GM23338 (cell line): ENCODE results near the gene SFTPD. TPM values are rescaled to one million over a fixed set of nuclear protein-coding genes. Genes with fewer than 3 reads are reported as not detected.

Source experiments
- ATAC-seq: fragments of 200-7000 bp; cut with Tn5 transposase; 3 replicates; pipeline ENCODE4 v1.9.1; 2020
- DNase-seq: peaks from one replicate; pipeline ENCODE4 v3.0.0-alpha.2; 2015; ENCODE audit warnings: low spot score
- H2AFZ ChIP-seq: fragments of 200-600 bp; sonication (generic); 2 replicates; pipeline ENCODE4 v1.8.0; 2016; ENCODE audit warnings: antibody characterized with exemption, mild to moderate bottlenecking, moderate library complexity
- H3F3A ChIP-seq: fragments of 200-600 bp; sonication (generic); replicated peaks from 2 replicates; pipeline ENCODE4 v1.8.0; 2017; ENCODE audit warnings: antibody characterized with exemption, mixed run types, low read depth
- H3K27ac ChIP-seq: fragments of 200-600 bp; sonication (generic); 2 replicates; pipeline ENCODE4 v1.6.1; 2016; ENCODE audit warnings: low read depth
- H3K27me3 ChIP-seq: fragments of 200-600 bp; sonication (generic); 2 replicates; pipeline ENCODE4 v1.8.0; 2016; ENCODE audit warnings: mild to moderate bottlenecking, mixed run types, moderate library complexity; ENCODE audit not compliant: insufficient read depth
- H3K36me3 ChIP-seq: fragments of 200-600 bp; sonication (generic); 2 replicates; pipeline ENCODE4 v1.8.0; 2016; ENCODE audit warnings: mild to moderate bottlenecking; ENCODE audit not compliant: insufficient read depth
- H3K4me1 ChIP-seq: fragments of 200-600 bp; sonication (generic); 2 replicates; pipeline ENCODE4 v1.8.0; 2016; ENCODE audit warnings: mild to moderate bottlenecking, moderate library complexity; ENCODE audit not compliant: insufficient read depth
- H3K4me2 ChIP-seq: fragments of 200-600 bp; sonication (generic); 2 replicates; pipeline ENCODE4 v1.7.1; 2017; ENCODE audit warnings: mixed run types
- H3K4me3 ChIP-seq: fragments of 200-600 bp; sonication (generic); 2 replicates; pipeline ENCODE4 v1.6.1; 2016; ENCODE audit warnings: mixed run types
- H3K79me2 ChIP-seq: fragments of 200-600 bp; sonication (generic); replicated peaks from 2 replicates; pipeline ENCODE4 v1.8.0; 2017; ENCODE audit warnings: mild to moderate bottlenecking; ENCODE audit not compliant: insufficient read depth
- H3K9me2 ChIP-seq: fragments of 200-600 bp; sonication (generic); 2 replicates; pipeline ENCODE4 v1.8.0; 2017; ENCODE audit not compliant: insufficient read depth
- H4K20me1 ChIP-seq: fragments of 200-600 bp; sonication (generic); replicated peaks from 2 replicates; pipeline ENCODE4 v1.8.0; 2017; ENCODE audit warnings: mild to moderate bottlenecking; ENCODE audit not compliant: insufficient read depth
- H3K27ac Mint-ChIP-seq: 2 replicates; pipeline ENCODE4 v1.8.0; 2020; ENCODE audit warnings: inconsistent platforms, mild to moderate bottlenecking, moderate library complexity, mixed read lengths
- H3K27me3 Mint-ChIP-seq: 3 replicates; pipeline ENCODE4 v1.8.0; 2022; ENCODE audit warnings: low read depth, mild to moderate bottlenecking, moderate library complexity, mixed read lengths, inconsistent platforms; ENCODE audit not compliant: insufficient read depth, poor library complexity
- H3K36me3 Mint-ChIP-seq: 3 replicates; pipeline ENCODE4 v1.8.0; 2021; ENCODE audit warnings: low read depth, mild to moderate bottlenecking, inconsistent platforms, moderate library complexity, mixed read lengths
- H3K4me1 Mint-ChIP-seq: 3 replicates; pipeline ENCODE4 v1.8.0; 2020; ENCODE audit warnings: mild to moderate bottlenecking, inconsistent platforms, mixed read lengths
- H3K4me3 Mint-ChIP-seq: 3 replicates; pipeline ENCODE4 v1.8.0; 2021; ENCODE audit warnings: moderate library complexity, mild to moderate bottlenecking, inconsistent platforms, mixed read lengths
- H3K9me3 Mint-ChIP-seq: 3 replicates; pipeline ENCODE4 v1.8.0; 2020; ENCODE audit warnings: moderate library complexity, mild to moderate bottlenecking, inconsistent platforms, mixed read lengths
- ETS1 ChIP-seq: IDR thresholded peaks from 2 replicates; pipeline ENCODE4 v1.6.1; 2016; ENCODE audit warnings: antibody characterized with exemption
- JUNB ChIP-seq: IDR thresholded peaks from one replicate; pipeline ENCODE4 v1.6.1; 2016; ENCODE audit warnings: antibody characterized with exemption; ENCODE audit not compliant: unreplicated experiment
- POLR2AphosphoS5 ChIP-seq: IDR thresholded peaks from 2 replicates; pipeline ENCODE4 v1.6.1; 2016; ENCODE audit warnings: antibody characterized with exemption, low read depth
- ZNF114 ChIP-seq: fragments of 250-450 bp; sonication (Bioruptor Pico); IDR thresholded peaks from 2 replicates; pipeline ENCODE4 v1.5.0; 2020; ENCODE audit warnings: mild to moderate bottlenecking, moderate library complexity
- polyA plus RNA-seq: library from polyadenylated mRNA; unstranded; fragments of >200 nt; fragmentation: Nextera tagmentation; extraction: Ambion mirVana; gene quantifications from 2 replicates; pipeline ENCODE4 v1.2.1, GENCODE V29; 2016
- total RNA-seq: library from RNA; depleted of rRNA; stranded (reverse); fragments of >200 nt; shearing (Covaris generic); gene quantifications from 2 replicates; pipeline ENCODE4 v1.2.3, GENCODE V29; 2014
- TF ChIP-seq, protein P1 (sequence below): fragments of 250-450 bp; sonication (Bioruptor Pico); IDR thresholded peaks from 2 replicates; pipeline ENCODE4 v1.5.0; 2020; ENCODE audit warnings: mild to moderate bottlenecking, moderate library complexity

Gene SFTPD
- total and polyA plus RNA-seq, 2 experiments from 2014 or later = not detected

GRCh38 chr10:79995979-79996634 lies 47.2 kb upstream of the SFTPD start:
- Histone ChIP-seq H2AFZ (peak overlapping the region; percentile 14; the same call in 1 of the 2 replicates), H3F3A (no peaks in the 10 kb centered on the region), H3K4me3 (no peak overlapping the region), H3K27me3 (no peaks in the 10 kb centered on the region), H3K9me2 (no peaks in the 10 kb centered on the region), H3K4me1 (no peaks in the 10 kb centered on the region), H3K79me2 (no peaks in the 10 kb centered on the region), H3K4me2 (no peak overlapping the region), H3K36me3 (no peaks in the 10 kb centered on the region), H4K20me1 (no peaks in the 10 kb centered on the region; the same call in 1 of the 2 replicates), H3K27ac (no peak overlapping the region)
- TF ChIP-seq POLR2AphosphoS5 (no peak), ETS1 (no peak), JUNB (no peak), ZNF114 (CRISPR knock-in tag) (no peak)
- TF ChIP-seq, protein P1, sequence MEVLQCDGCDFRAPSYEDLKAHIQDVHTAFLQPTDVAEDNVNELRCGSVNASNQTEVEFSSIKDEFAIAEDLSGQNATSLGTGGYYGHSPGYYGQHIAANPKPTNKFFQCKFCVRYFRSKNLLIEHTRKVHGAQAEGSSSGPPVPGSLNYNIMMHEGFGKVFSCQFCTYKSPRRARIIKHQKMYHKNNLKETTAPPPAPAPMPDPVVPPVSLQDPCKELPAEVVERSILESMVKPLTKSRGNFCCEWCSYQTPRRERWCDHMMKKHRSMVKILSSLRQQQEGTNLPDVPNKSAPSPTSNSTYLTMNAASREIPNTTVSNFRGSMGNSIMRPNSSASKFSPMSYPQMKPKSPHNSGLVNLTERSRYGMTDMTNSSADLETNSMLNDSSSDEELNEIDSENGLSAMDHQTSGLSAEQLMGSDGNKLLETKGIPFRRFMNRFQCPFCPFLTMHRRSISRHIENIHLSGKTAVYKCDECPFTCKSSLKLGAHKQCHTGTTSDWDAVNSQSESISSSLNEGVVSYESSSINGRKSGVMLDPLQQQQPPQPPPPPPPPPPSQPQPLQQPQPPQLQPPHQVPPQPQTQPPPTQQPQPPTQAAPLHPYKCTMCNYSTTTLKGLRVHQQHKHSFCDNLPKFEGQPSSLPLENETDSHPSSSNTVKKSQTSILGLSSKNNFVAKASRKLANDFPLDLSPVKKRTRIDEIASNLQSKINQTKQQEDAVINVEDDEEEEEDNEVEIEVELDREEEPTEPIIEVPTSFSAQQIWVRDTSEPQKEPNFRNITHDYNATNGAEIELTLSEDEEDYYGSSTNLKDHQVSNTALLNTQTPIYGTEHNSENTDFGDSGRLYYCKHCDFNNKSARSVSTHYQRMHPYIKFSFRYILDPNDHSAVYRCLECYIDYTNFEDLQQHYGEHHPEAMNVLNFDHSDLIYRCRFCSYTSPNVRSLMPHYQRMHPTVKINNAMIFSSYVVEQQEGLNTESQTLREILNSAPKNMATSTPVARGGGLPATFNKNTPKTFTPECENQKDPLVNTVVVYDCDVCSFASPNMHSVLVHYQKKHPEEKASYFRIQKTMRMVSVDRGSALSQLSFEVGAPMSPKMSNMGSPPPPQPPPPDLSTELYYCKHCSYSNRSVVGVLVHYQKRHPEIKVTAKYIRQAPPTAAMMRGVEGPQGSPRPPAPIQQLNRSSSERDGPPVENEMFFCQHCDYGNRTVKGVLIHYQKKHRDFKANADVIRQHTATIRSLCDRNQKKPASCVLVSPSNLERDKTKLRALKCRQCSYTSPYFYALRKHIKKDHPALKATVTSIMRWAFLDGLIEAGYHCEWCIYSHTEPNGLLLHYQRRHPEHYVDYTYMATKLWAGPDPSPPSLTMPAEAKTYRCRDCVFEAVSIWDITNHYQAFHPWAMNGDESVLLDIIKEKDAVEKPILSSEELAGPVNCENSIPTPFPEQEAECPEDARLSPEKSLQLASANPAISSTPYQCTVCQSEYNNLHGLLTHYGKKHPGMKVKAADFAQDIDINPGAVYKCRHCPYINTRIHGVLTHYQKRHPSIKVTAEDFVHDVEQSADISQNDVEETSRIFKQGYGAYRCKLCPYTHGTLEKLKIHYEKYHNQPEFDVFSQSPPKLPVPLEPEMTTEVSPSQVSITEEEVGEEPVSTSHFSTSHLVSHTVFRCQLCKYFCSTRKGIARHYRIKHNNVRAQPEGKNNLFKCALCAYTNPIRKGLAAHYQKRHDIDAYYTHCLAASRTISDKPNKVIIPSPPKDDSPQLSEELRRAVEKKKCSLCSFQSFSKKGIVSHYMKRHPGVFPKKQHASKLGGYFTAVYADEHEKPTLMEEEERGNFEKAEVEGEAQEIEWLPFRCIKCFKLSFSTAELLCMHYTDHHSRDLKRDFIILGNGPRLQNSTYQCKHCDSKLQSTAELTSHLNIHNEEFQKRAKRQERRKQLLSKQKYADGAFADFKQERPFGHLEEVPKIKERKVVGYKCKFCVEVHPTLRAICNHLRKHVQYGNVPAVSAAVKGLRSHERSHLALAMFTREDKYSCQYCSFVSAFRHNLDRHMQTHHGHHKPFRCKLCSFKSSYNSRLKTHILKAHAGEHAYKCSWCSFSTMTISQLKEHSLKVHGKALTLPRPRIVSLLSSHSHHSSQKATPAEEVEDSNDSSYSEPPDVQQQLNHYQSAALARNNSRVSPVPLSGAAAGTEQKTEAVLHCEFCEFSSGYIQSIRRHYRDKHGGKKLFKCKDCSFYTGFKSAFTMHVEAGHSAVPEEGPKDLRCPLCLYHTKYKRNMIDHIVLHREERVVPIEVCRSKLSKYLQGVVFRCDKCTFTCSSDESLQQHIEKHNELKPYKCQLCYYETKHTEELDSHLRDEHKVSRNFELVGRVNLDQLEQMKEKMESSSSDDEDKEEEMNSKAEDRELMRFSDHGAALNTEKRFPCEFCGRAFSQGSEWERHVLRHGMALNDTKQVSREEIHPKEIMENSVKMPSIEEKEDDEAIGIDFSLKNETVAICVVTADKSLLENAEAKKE (CRISPR knock-in tag) = no peak
- Mint-ChIP-seq H3K4me1 (peaks cover 3% of the 10 kb centered on the region; the same call in 2 of the 3 replicates), H3K27ac (no peak overlapping the region), H3K9me3 (no peaks in the 10 kb centered on the region), H3K27me3 (peaks cover 2% of the 10 kb centered on the region), H3K4me3 (no peak overlapping the region), H3K36me3 (no peaks in the 10 kb centered on the region)
- no peak for ATAC-seq
- no peak for DNase-seq
